ENCODE measurements around the gene SOX18.

DNA sequence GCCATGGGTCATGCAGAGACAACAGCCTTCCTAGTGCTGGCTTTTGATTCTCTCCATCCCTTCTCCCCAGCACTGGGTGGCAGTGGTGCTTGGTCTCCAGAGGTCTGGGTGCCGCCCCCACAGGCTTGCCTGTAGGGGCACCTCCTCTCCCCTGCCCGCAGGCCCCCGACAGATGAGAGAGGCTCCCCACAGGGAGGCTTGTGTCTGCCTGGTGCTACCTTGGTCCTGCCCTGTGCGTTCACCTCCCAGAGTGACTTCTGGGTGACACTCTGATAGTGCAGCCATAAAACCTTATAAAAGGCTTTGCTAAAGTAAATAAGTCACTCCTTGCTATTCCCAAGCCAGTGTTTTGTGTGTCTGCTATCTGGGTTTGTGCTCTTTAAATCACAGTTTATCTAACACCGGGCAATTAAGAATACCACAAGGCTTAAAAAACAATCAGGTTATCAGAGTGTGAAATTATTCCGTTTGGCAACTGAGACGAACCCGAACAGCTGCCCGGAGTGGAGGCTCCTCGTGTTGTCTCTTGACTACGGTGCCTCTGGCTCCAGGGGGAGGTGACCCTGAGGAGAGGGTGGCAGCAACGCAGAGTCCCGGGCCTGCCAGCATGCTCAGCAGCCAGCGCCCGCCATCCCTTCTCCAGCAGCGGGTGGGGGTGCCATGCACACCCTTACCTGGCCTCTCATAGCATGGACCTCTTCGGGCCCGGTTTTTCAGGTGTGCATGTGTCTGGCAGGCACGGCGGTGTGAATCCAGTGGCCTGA, 18.9 kb downstream of the SOX18 start:
- no peak for TF ChIP-seq ISL1 (CRISPR knock-in tag; IDR thresholded peaks at IDR 0.05)
- TF ChIP-seq PPARA (CRISPR knock-in tag; IDR thresholded peaks at IDR 0.05; ENCODE audit: borderline replicate concordance), result no peak
- no peak for TF ChIP-seq ARNTL (CRISPR knock-in tag; IDR thresholded peaks at IDR 0.05; ENCODE audit: borderline replicate concordance, low read depth)
- no peak for TF ChIP-seq TOX (CRISPR knock-in tag; IDR thresholded peaks at IDR 0.05; ENCODE audit: borderline replicate concordance)
- TF ChIP-seq ZFP3 (CRISPR knock-in tag; IDR thresholded peaks at IDR 0.05), result no peak
- TF ChIP-seq, protein P1, sequence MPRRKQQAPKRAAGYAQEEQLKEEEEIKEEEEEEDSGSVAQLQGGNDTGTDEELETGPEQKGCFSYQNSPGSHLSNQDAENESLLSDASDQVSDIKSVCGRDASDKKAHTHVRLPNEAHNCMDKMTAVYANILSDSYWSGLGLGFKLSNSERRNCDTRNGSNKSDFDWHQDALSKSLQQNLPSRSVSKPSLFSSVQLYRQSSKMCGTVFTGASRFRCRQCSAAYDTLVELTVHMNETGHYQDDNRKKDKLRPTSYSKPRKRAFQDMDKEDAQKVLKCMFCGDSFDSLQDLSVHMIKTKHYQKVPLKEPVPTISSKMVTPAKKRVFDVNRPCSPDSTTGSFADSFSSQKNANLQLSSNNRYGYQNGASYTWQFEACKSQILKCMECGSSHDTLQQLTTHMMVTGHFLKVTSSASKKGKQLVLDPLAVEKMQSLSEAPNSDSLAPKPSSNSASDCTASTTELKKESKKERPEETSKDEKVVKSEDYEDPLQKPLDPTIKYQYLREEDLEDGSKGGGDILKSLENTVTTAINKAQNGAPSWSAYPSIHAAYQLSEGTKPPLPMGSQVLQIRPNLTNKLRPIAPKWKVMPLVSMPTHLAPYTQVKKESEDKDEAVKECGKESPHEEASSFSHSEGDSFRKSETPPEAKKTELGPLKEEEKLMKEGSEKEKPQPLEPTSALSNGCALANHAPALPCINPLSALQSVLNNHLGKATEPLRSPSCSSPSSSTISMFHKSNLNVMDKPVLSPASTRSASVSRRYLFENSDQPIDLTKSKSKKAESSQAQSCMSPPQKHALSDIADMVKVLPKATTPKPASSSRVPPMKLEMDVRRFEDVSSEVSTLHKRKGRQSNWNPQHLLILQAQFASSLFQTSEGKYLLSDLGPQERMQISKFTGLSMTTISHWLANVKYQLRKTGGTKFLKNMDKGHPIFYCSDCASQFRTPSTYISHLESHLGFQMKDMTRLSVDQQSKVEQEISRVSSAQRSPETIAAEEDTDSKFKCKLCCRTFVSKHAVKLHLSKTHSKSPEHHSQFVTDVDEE (CRISPR knock-in tag; IDR thresholded peaks at IDR 0.05), result no peak
- no peak for TF ChIP-seq GLIS3 (CRISPR knock-in tag; IDR thresholded peaks at IDR 0.05)
- no peak for TF ChIP-seq RARB (CRISPR knock-in tag; IDR thresholded peaks at IDR 0.05)
- TF ChIP-seq ESRRG (CRISPR knock-in tag; IDR thresholded peaks at IDR 0.05), result no peak
- no peak for TF ChIP-seq ZC3H10 (CRISPR knock-in tag; IDR thresholded peaks at IDR 0.05)
